ENCODE data around the gene GGT5. TPM values are rescaled to one million over a fixed set of nuclear protein-coding genes. Genes with fewer than 3 reads are reported as not detected.
A peak's percentile ranks its signal among the peaks of the same experiment; 100 is the strongest.
"Not testable (repeated sequence)": the region's sequence is repeated elsewhere in the genome, so short reads cannot be mapped to it uniquely, and the experiment has no call there.

The GGT5 gene
- total and polyA plus RNA-seq, 2 donors = 3.2 to 24.6 TPM

- H3K4me1 ChIP-seq (ENCODE audit: control insufficient read depth in 2 of 2, insufficient read depth in 2 of 2, low read length in 2 of 2) = peaks cover 9 to 22% of the 10 kb centered on the region in 2 donors
- peaks cover 0 to 4% of the 10 kb centered on the region in 2 donors for H3K36me3 ChIP-seq (ENCODE audit: control insufficient read depth in 2 of 2, insufficient read depth in 2 of 2, low read length in 1 of 2)
- no peaks in the 10 kb centered on the region for H3K9me3 ChIP-seq (ENCODE audit: control insufficient read depth in 2 of 2, insufficient read depth in 1 of 2, low read length in 1 of 2)
- no peak overlapping the region for H3K27ac ChIP-seq (ENCODE audit: low read depth in 1 of 2, low read length in 1 of 2)
- no peak for DNase-seq (ENCODE audit: low read depth in 6 of 9, low spot score in 9 of 9)
- H3K4me3 ChIP-seq (ENCODE audit: low read length in 2 of 2) = no peak overlapping the region
- WGBS = 41% methylated on average over 4 of the region's 4 CpGs
- H3K27me3 ChIP-seq (ENCODE audit: control insufficient read depth in 2 of 2, insufficient read depth in 1 of 2, low read length in 1 of 2) = no peaks in the 10 kb centered on the region
Observed at GRCh38 chr22:24285245-24285644, 40.4 kb upstream of the GGT5 start.

GRCh38 chr22:24284747-24285203 is 39.9 kb upstream of the GGT5 start:
- Histone ChIP-seq H3K9me3 (ENCODE audit: control insufficient read depth in 2 of 2, insufficient read depth in 1 of 2, low read length in 1 of 2) (no peaks in the 10 kb centered on the region), H3K4me1 (ENCODE audit: control insufficient read depth in 2 of 2, insufficient read depth in 2 of 2, low read length in 2 of 2) (peaks cover 9 to 17% of the 10 kb centered on the region in 2 donors), H3K27me3 (ENCODE audit: control insufficient read depth in 2 of 2, insufficient read depth in 1 of 2, low read length in 1 of 2) (no peaks in the 10 kb centered on the region), H3K36me3 (ENCODE audit: control insufficient read depth in 2 of 2, insufficient read depth in 2 of 2, low read length in 1 of 2) (peaks cover 0 to 4% of the 10 kb centered on the region in 2 donors), H3K27ac (ENCODE audit: low read depth in 1 of 2, low read length in 1 of 2) (no peak overlapping the region), H3K4me3 (ENCODE audit: low read length in 2 of 2) (no peak overlapping the region)
- peak in 1 of 9 donors; percentile 54 for DNase-seq (ENCODE audit: low read depth in 6 of 9, low spot score in 9 of 9)
- WGBS = 59% methylated on average over 2 of the region's 2 CpGs

GRCh38 chr22:24282401-24282800 is 37.5 kb upstream of the GGT5 start:
- Histone ChIP-seq H3K27me3 (ENCODE audit: control insufficient read depth in 2 of 2, insufficient read depth in 1 of 2, low read length in 1 of 2) (no peaks in the 10 kb centered on the region), H3K4me1 (ENCODE audit: control insufficient read depth in 2 of 2, insufficient read depth in 2 of 2, low read length in 2 of 2) (peaks cover 9 to 16% of the 10 kb centered on the region in 2 donors), H3K36me3 (ENCODE audit: control insufficient read depth in 2 of 2, insufficient read depth in 2 of 2, low read length in 1 of 2) (peaks cover 0 to 4% of the 10 kb centered on the region in 2 donors), H3K27ac (ENCODE audit: low read depth in 1 of 2, low read length in 1 of 2) (no peak overlapping the region), H3K4me3 (ENCODE audit: low read length in 2 of 2) (no peak overlapping the region), H3K9me3 (ENCODE audit: control insufficient read depth in 2 of 2, insufficient read depth in 1 of 2, low read length in 1 of 2) (no peaks in the 10 kb centered on the region)
- WGBS = 90% methylated on average over 2 of the region's 2 CpGs
- no peak for DNase-seq (ENCODE audit: low read depth in 6 of 9, low spot score in 9 of 9)

- not testable (repeated sequence) for H3K9me3 ChIP-seq (ENCODE audit: control insufficient read depth in 2 of 2, insufficient read depth in 1 of 2, low read length in 1 of 2); H3K27me3 ChIP-seq (ENCODE audit: control insufficient read depth in 2 of 2, insufficient read depth in 1 of 2, low read length in 1 of 2); H3K27ac ChIP-seq (ENCODE audit: low read depth in 1 of 2, low read length in 1 of 2); H3K4me3 ChIP-seq (ENCODE audit: low read length in 2 of 2); H3K36me3 ChIP-seq (ENCODE audit: control insufficient read depth in 2 of 2, insufficient read depth in 2 of 2, low read length in 1 of 2); DNase-seq (ENCODE audit: low read depth in 6 of 9, low spot score in 9 of 9)
- peaks cover 8 to 13% of the 10 kb centered on the region in 2 donors for H3K4me1 ChIP-seq (ENCODE audit: control insufficient read depth in 2 of 2, insufficient read depth in 2 of 2, low read length in 2 of 2)
- WGBS = 100% methylated on average over 1 of the region's 1 CpG
Observed at GRCh38 chr22:24280363-24280762, 35.5 kb upstream of the GGT5 start.

GRCh38 chr22:24274696-24275405 is 30.0 kb upstream of the GGT5 start:
- WGBS = 78% methylated on average over 6 of the region's 7 CpGs
- H3K4me1 ChIP-seq (ENCODE audit: control insufficient read depth in 2 of 2, insufficient read depth in 2 of 2, low read length in 2 of 2) = peaks cover 6 to 14% of the 10 kb centered on the region in 2 donors

GRCh38 chr22:24273906-24274305 is 29.0 kb upstream of the GGT5 start:
- not testable (repeated sequence) for H3K27ac ChIP-seq (ENCODE audit: low read depth in 1 of 2, low read length in 1 of 2); H3K4me3 ChIP-seq (ENCODE audit: low read length in 2 of 2)
- WGBS = 95% methylated on average over 4 of the region's 4 CpGs

More at GRCh38 chr22:24274696-24275405, 30.0 kb upstream of the GGT5 start:
- not testable (repeated sequence) for H3K27ac ChIP-seq (ENCODE audit: low read depth in 1 of 2, low read length in 1 of 2); H3K36me3 ChIP-seq (ENCODE audit: control insufficient read depth in 2 of 2, insufficient read depth in 2 of 2, low read length in 1 of 2); DNase-seq (ENCODE audit: low read depth in 6 of 9, low spot score in 9 of 9); H3K9me3 ChIP-seq (ENCODE audit: control insufficient read depth in 2 of 2, insufficient read depth in 1 of 2, low read length in 1 of 2); H3K4me3 ChIP-seq (ENCODE audit: low read length in 2 of 2); H3K27me3 ChIP-seq (ENCODE audit: control insufficient read depth in 2 of 2, insufficient read depth in 1 of 2, low read length in 1 of 2)

GRCh38 chr22:24273031-24273430 is 28.1 kb upstream of the GGT5 start:
- H3K27ac ChIP-seq (ENCODE audit: low read depth in 1 of 2, low read length in 1 of 2); H3K4me3 ChIP-seq (ENCODE audit: low read length in 2 of 2); H3K36me3 ChIP-seq (ENCODE audit: control insufficient read depth in 2 of 2, insufficient read depth in 2 of 2, low read length in 1 of 2); H3K27me3 ChIP-seq (ENCODE audit: control insufficient read depth in 2 of 2, insufficient read depth in 1 of 2, low read length in 1 of 2); DNase-seq (ENCODE audit: low read depth in 6 of 9, low spot score in 9 of 9); H3K9me3 ChIP-seq (ENCODE audit: control insufficient read depth in 2 of 2, insufficient read depth in 1 of 2, low read length in 1 of 2): not testable (repeated sequence)
- H3K4me1 ChIP-seq (ENCODE audit: control insufficient read depth in 2 of 2, insufficient read depth in 2 of 2, low read length in 2 of 2) = peaks cover 6 to 14% of the 10 kb centered on the region in 2 donors
- 83% methylated on average over 2 of the region's 2 CpGs for WGBS

More at GRCh38 chr22:24273906-24274305, 29.0 kb upstream of the GGT5 start:
- not testable (repeated sequence) for H3K9me3 ChIP-seq (ENCODE audit: control insufficient read depth in 2 of 2, insufficient read depth in 1 of 2, low read length in 1 of 2); H3K36me3 ChIP-seq (ENCODE audit: control insufficient read depth in 2 of 2, insufficient read depth in 2 of 2, low read length in 1 of 2); H3K27me3 ChIP-seq (ENCODE audit: control insufficient read depth in 2 of 2, insufficient read depth in 1 of 2, low read length in 1 of 2); DNase-seq (ENCODE audit: low read depth in 6 of 9, low spot score in 9 of 9)
- peaks cover 6 to 14% of the 10 kb centered on the region in 2 donors for H3K4me1 ChIP-seq (ENCODE audit: control insufficient read depth in 2 of 2, insufficient read depth in 2 of 2, low read length in 2 of 2)

GRCh38 chr22:24271386-24271854 is 26.5 kb upstream of the GGT5 start:
- Histone ChIP-seq H3K27ac (ENCODE audit: low read depth in 1 of 2, low read length in 1 of 2) (peak overlapping the region; percentile 93), H3K27me3 (ENCODE audit: control insufficient read depth in 2 of 2, insufficient read depth in 1 of 2, low read length in 1 of 2) (no peaks in the 10 kb centered on the region), H3K9me3 (ENCODE audit: control insufficient read depth in 2 of 2, insufficient read depth in 1 of 2, low read length in 1 of 2) (no peaks in the 10 kb centered on the region), H3K36me3 (ENCODE audit: control insufficient read depth in 2 of 2, insufficient read depth in 2 of 2, low read length in 1 of 2) (peaks cover 0 to 3% of the 10 kb centered on the region in 2 donors), H3K4me1 (ENCODE audit: control insufficient read depth in 2 of 2, insufficient read depth in 2 of 2, low read length in 2 of 2) (peaks cover 6 to 14% of the 10 kb centered on the region in 2 donors), H3K4me3 (ENCODE audit: low read length in 2 of 2) (peak overlapping the region; percentile 83 to 94)
- WGBS = 2% methylated on average over 25 of the region's 25 CpGs
- no peak for DNase-seq (ENCODE audit: low read depth in 6 of 9, low spot score in 9 of 9)

- peak within 1 kb of the TSS; percentile 93 for H3K27ac ChIP-seq (ENCODE audit: low read depth in 1 of 2, low read length in 1 of 2)
- H3K9me3 ChIP-seq (ENCODE audit: control insufficient read depth in 2 of 2, insufficient read depth in 1 of 2, low read length in 1 of 2) = no peaks in the 10 kb centered on the region
- H3K36me3 ChIP-seq (ENCODE audit: control insufficient read depth in 2 of 2, insufficient read depth in 2 of 2, low read length in 1 of 2) = no peaks in the 10 kb centered on the region
- no peaks in the 10 kb centered on the region for H3K27me3 ChIP-seq (ENCODE audit: control insufficient read depth in 2 of 2, insufficient read depth in 1 of 2, low read length in 1 of 2)
- DNase-seq (ENCODE audit: low read depth in 6 of 9, low spot score in 9 of 9) = peak; percentile 69 to 94 (median 87)
- under 1% methylated on average over 89 of the region's 89 CpGs for WGBS
- H3K4me1 ChIP-seq (ENCODE audit: control insufficient read depth in 2 of 2, insufficient read depth in 2 of 2, low read length in 2 of 2) = peaks cover 6 to 15% of the 10 kb centered on the region in 2 donors
- peak within 1 kb of the TSS; percentile 83 to 94 for H3K4me3 ChIP-seq (ENCODE audit: low read length in 2 of 2)
Observed at GRCh38 chr22:24270556-24271385, 25.9 kb upstream of the GGT5 start, which contains the start of gene SPECC1L. SPECC1L (plus strand) TSS chr22:24270831; CDS start chr22:24302232, 31,401 bp downstream.

Data from thymus (tissue), 11 donors.